Panc1 (cell line): Measurements from ENCODE around the gene LSG1. TPM values are rescaled to one million over a fixed set of nuclear protein-coding genes. Genes with fewer than 3 reads are reported as not detected.

Experiments used
- ATAC-seq: fragments of 200-7000 bp; cut with Tn5 transposase; 2 replicates; pipeline ENCODE4 v1.9.1; 2020; ENCODE audit warnings: mild to moderate bottlenecking, moderate library complexity
- BruUV-seq: library from RNA; stranded (reverse); fragments of 400-500 nt; replicated peaks from 2 replicates; lab custom pipeline; 2021; lab: Mats Ljungman, UMichigan
- CTCF ChIA-PET: fragments of 300-600 bp; sonication (Branson Sonifier 250); formaldehyde crosslinking; loops from one replicate; lab custom pipeline; 2022; ENCODE audit warnings: antibody characterized with exemption; lab: Charles Lee
- POLR2A ChIA-PET: fragments of 300-600 bp; sonication (Branson Sonifier 250); formaldehyde crosslinking; loops from one replicate; lab custom pipeline; 2022; ENCODE audit warnings: antibody characterized with exemption; lab: Charles Lee
- DNase-seq: peaks from one replicate; pipeline ENCODE4 v3.0.0-alpha.2; 2010; ENCODE audit warnings: low read depth, low spot score
- H3K27ac ChIP-seq: 2 replicates; pipeline ENCODE4 v1.5.1; 2011; ENCODE audit warnings: mild to moderate bottlenecking, low read length, inconsistent platforms
- H3K27me3 ChIP-seq: fragments of 200-500 bp; sonication (Bioruptor generic); 2 replicates; pipeline ENCODE4 v1.6.0; 2014; ENCODE audit warnings: low read length, inconsistent platforms; ENCODE audit not compliant: control insufficient read depth, insufficient read depth
- H3K36me3 ChIP-seq: fragments of 200-500 bp; sonication (Bioruptor generic); 2 replicates; pipeline ENCODE4 v1.5.1; 2014; ENCODE audit warnings: inconsistent platforms, mild to moderate bottlenecking, low read length, moderate library complexity; ENCODE audit not compliant: control insufficient read depth, insufficient read depth
- H3K4me1 ChIP-seq: 2 replicates; pipeline ENCODE4 v1.5.1; 2011; ENCODE audit warnings: inconsistent platforms, mild to moderate bottlenecking, low read length, moderate library complexity; ENCODE audit not compliant: control insufficient read depth, insufficient read depth
- H3K4me3 ChIP-seq, 2 experiments: 2 replicates each; pipeline ENCODE4 v1.5.1; 2011 to 2012; ENCODE audit warnings: low read depth in 2 of 2, low read length in 2 of 2, mild to moderate bottlenecking in 2 of 2, inconsistent platforms in 1 of 2, moderate library complexity in 1 of 2
- H3K9me3 ChIP-seq: fragments of 200-500 bp; sonication (Bioruptor generic); 2 replicates; pipeline ENCODE4 v1.5.1; 2014; ENCODE audit warnings: low read depth, mild to moderate bottlenecking, inconsistent platforms, low read length, moderate library complexity; ENCODE audit not compliant: control insufficient read depth, insufficient read depth
- POLR2AphosphoS5 ChIP-seq: IDR thresholded peaks from 2 replicates; pipeline ENCODE4 v1.6.1; 2012; ENCODE audit warnings: mild to moderate bottlenecking, low read depth, low read length, moderate library complexity
- SIN3A ChIP-seq: IDR thresholded peaks from 2 replicates; pipeline ENCODE4 v1.6.1; 2012; ENCODE audit warnings: low read depth, mild to moderate bottlenecking, low read length, moderate library complexity, borderline replicate concordance; ENCODE audit not compliant: insufficient read depth
- TCF7L2 ChIP-seq: IDR thresholded peaks from 2 replicates; pipeline ENCODE4 v1.6.1; 2011; ENCODE audit warnings: mild to moderate bottlenecking, low read depth, low read length, inconsistent platforms
- in situ Hi-C: cut with HindIII; loops from 2 replicates; pipeline ENCODE4 v1.10.0; 2016; ENCODE audit warnings: low sequenced_read_pairs, low pct_unique_long_range_greater_than_20kb
- intact Hi-C: fragments of 100-400 bp; cut with micrococcal nuclease; formaldehyde crosslinking; loops from one replicate; pipeline ENCODE4 v1.10.0; 2022; ENCODE audit not compliant: unreplicated experiment
- total RNA-seq: library from RNA; stranded (reverse); gene quantifications from one replicate; pipeline ENCODE4 v1.2.1, GENCODE V29; 2021; ENCODE audit not compliant: unreplicated experiment
- TF ChIP-seq, protein P1 (sequence below): fragments of 450-650 bp; IDR thresholded peaks from 2 replicates; pipeline ENCODE4 v1.5.1; 2017; ENCODE audit warnings: mild to moderate bottlenecking
- TF ChIP-seq, protein P2 (sequence below), 2 experiments: IDR thresholded peaks; 2 replicates each; pipeline ENCODE4 v1.6.1; 2011 to 2012; ENCODE audit warnings: low read depth in 2 of 2, control low read depth in 1 of 2, low read length in 1 of 2, mild to moderate bottlenecking in 1 of 2, moderate library complexity in 1 of 2; ENCODE audit not compliant: insufficient read depth in 1 of 2

The LSG1 gene
- total RNA-seq, 1 experiment from 2014 or later: 72.9 TPM

DNA sequence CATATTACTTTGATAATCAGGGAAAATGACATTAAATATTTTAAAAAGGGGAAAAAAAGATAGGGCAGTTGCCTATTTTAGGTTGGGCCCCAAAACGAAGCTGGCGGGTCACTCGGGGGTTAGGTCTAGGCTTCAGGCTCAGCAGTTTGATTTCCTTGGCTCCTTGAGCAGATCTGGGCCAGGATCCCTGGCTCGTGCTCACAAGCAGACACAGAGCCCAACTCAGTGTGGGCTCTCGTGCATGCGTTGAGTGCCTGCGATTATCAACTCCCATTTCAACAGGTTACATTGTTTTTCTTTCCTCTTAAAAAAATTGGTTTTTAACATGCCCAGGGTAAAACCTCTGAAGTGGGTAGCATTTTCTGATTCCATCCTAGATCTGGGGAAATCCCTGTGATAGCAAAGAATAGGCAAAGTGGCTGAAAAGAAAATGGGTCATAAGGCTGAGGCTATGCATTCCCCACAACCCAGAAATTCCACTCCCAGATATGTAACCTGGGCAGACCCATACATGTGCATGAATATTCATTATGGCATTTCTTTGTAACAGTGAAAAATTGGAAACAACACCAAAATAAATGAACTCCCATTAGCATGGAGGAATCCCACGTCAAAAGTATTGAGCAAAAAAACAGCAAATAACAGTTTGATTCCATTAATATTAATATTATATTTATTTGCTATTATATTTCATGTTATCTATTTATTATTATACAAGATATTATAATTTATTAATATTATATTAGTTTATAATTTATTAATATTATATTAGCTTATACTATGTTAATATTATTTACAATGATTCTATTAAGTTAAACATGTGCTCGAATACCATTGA lies 41.5 kb upstream of the LSG1 start:
- no peak for DNase-seq
- in situ Hi-C loops: no loop called here
- intact Hi-C loops: no loop called here
- CTCF ChIA-PET: no interaction called here
- Histone ChIP-seq H3K36me3 (no peaks in the 10 kb centered on the region), H3K4me3 (no peak overlapping the region), H3K9me3 (no peaks in the 10 kb centered on the region), H3K4me1 (0 out of 2 replicates have a peak, but pooled peaks cover 3% of the 10 kb centered on the region), H3K27ac (no peak overlapping the region), H3K27me3 (no peaks in the 10 kb centered on the region)
- no TSS peak for BruUV-seq
- POLR2A ChIA-PET: no interaction called here
- TF ChIP-seq TCF7L2: no peak
- TF ChIP-seq, protein P1, sequence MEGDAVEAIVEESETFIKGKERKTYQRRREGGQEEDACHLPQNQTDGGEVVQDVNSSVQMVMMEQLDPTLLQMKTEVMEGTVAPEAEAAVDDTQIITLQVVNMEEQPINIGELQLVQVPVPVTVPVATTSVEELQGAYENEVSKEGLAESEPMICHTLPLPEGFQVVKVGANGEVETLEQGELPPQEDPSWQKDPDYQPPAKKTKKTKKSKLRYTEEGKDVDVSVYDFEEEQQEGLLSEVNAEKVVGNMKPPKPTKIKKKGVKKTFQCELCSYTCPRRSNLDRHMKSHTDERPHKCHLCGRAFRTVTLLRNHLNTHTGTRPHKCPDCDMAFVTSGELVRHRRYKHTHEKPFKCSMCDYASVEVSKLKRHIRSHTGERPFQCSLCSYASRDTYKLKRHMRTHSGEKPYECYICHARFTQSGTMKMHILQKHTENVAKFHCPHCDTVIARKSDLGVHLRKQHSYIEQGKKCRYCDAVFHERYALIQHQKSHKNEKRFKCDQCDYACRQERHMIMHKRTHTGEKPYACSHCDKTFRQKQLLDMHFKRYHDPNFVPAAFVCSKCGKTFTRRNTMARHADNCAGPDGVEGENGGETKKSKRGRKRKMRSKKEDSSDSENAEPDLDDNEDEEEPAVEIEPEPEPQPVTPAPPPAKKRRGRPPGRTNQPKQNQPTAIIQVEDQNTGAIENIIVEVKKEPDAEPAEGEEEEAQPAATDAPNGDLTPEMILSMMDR: no peak
- no peak for TF ChIP-seq POLR2AphosphoS5
- TF ChIP-seq, protein P2, sequence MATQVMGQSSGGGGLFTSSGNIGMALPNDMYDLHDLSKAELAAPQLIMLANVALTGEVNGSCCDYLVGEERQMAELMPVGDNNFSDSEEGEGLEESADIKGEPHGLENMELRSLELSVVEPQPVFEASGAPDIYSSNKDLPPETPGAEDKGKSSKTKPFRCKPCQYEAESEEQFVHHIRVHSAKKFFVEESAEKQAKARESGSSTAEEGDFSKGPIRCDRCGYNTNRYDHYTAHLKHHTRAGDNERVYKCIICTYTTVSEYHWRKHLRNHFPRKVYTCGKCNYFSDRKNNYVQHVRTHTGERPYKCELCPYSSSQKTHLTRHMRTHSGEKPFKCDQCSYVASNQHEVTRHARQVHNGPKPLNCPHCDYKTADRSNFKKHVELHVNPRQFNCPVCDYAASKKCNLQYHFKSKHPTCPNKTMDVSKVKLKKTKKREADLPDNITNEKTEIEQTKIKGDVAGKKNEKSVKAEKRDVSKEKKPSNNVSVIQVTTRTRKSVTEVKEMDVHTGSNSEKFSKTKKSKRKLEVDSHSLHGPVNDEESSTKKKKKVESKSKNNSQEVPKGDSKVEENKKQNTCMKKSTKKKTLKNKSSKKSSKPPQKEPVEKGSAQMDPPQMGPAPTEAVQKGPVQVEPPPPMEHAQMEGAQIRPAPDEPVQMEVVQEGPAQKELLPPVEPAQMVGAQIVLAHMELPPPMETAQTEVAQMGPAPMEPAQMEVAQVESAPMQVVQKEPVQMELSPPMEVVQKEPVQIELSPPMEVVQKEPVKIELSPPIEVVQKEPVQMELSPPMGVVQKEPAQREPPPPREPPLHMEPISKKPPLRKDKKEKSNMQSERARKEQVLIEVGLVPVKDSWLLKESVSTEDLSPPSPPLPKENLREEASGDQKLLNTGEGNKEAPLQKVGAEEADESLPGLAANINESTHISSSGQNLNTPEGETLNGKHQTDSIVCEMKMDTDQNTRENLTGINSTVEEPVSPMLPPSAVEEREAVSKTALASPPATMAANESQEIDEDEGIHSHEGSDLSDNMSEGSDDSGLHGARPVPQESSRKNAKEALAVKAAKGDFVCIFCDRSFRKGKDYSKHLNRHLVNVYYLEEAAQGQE (IDR thresholded peaks at IDR 0.05; ENCODE audit: insufficient read depth in 1 of 2, low read depth in 2 of 2, low read length in 1 of 2): no peak
- TF ChIP-seq SIN3A: no peak
- no peak for ATAC-seq

GRCh38 chr3:194711913-194712312 lies 39.9 kb upstream of the LSG1 start:
- no TSS peak for BruUV-seq
- H3K9me3 ChIP-seq: no peaks in the 10 kb centered on the region
- intact Hi-C loops: no loop called here
- H3K4me1 ChIP-seq: 0 out of 2 replicates have a peak, but pooled peaks cover 3% of the 10 kb centered on the region
- H3K4me3 ChIP-seq: no peak overlapping the region
- no peak overlapping the region for H3K27ac ChIP-seq
- ChIA-PET POLR2A (no interaction called here), CTCF (no interaction called here)
- no peak for DNase-seq
- no peak for ATAC-seq
- no peaks in the 10 kb centered on the region for H3K27me3 ChIP-seq
- in situ Hi-C loops: no loop called here
- no peaks in the 10 kb centered on the region for H3K36me3 ChIP-seq
- TF ChIP-seq SIN3A (no peak), TCF7L2 (no peak)

DNA sequence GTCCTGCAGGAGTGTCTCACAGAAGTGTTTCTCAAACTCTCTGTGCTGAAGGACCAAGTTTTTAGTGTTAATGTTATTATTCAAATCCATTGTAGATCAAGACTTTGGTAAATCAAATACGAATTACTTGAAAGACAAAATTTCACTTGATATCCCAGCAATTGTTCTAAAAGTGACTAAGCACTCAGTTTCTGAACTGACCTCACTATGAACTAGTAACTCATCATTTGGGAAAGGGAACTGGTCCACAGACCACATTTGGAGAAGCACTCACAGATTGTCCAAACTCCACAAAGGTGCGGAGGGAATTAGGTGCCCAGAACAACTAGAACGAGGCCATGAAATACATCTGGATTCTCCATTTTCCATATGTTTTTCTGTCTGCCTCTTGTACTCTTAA lies 39.3 kb upstream of the LSG1 start:
- no peaks in the 10 kb centered on the region for H3K9me3 ChIP-seq
- in situ Hi-C loops (no loop called here), intact Hi-C loops (no loop called here)
- H3K27me3 ChIP-seq: no peaks in the 10 kb centered on the region
- no peaks in the 10 kb centered on the region for H3K36me3 ChIP-seq
- no peak overlapping the region for H3K27ac ChIP-seq
- POLR2A ChIA-PET: no interaction called here
- H3K4me3 ChIP-seq: no peak overlapping the region
- ATAC-seq: no peak
- CTCF ChIA-PET: no interaction called here
- 0 out of 2 replicates have a peak, but pooled peaks cover 3% of the 10 kb centered on the region for H3K4me1 ChIP-seq
- TF ChIP-seq SIN3A (no peak), POLR2AphosphoS5 (no peak), TCF7L2 (no peak)
- TF ChIP-seq, protein P1: no peak
- TF ChIP-seq, protein P2 (IDR thresholded peaks at IDR 0.05; ENCODE audit: insufficient read depth in 1 of 2, low read depth in 2 of 2, low read length in 1 of 2): no peak
- no TSS peak for BruUV-seq
- no peak for DNase-seq
